NCI-H2196 treated with DMSO at 0.1 percent for 48 hours (cell line): ENCODE data around the gene SRD5A3.

Source experiments
- DNase-seq: peaks from one replicate; lab custom pipeline; 2025; ENCODE audit not compliant: unreplicated experiment; lab: John Stamatoyannopoulos, UW

Gene SRD5A3

DNA sequence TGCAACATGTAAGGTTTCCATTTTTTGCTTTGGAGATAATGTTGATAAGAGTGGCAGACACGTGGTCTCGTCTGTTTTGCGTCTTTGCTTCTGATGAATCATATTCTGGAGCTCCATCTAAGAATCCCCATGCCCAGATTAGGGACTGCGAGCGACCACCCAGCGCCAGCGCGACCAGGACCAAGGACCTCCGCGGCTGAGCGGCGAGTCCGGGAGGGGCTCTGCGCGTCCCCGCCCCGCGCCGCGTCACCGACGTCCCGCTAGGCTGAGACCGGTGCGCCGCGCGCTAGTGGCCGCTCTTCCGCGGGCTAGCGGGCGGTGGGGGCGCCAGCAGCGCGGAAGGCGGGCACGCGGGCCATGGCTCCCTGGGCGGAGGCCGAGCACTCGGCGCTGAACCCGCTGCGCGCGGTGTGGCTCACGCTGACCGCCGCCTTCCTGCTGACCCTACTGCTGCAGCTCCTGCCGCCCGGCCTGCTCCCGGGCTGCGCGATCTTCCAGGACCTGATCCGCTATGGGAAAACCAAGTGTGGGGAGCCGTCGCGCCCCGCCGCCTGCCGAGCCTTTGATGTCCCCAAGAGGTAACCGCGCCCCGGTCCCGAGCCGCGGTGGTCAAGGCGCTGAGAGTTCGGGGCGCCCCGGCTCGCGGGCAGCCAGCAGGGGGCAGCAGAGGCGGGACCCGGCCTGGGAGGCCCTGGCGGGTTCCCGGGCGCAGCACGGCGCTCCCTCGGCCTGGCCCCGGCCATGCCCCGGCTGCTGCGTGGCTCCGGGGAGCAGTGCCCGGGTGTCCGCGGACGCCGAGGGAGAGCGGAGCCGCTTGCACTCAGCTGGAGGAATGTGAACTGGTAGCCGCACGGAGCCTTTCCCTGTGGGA is at the start of gene SRD5A3:
Gene SRD5A3, plus strand, starts transcription at position 263 of the 871 bp plus-strand sequence. Its CDS starts 95 bp downstream, at position 358.
- peak; percentile 42 for DNase-seq

DNA sequence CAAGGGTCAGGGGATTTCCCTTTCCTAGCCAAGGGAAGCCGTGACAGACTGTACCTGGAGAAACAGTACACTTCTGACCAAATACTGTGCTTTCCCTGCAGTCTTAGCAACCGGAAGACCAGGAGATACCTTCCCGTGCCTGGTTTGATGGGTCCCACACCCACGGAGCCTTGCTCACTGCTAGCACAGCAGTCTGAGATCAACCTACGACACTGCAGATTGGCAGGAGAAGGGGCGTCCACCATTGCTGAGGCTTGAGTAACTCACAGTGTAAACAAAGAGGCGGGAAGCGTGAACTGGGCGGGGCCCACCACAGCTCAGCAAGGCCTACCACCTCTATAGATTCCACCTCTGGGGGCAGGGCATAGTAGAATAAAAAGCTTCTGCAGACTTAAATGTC is 48.7 kb upstream of the SRD5A3 start:
- no peak for DNase-seq

DNA sequence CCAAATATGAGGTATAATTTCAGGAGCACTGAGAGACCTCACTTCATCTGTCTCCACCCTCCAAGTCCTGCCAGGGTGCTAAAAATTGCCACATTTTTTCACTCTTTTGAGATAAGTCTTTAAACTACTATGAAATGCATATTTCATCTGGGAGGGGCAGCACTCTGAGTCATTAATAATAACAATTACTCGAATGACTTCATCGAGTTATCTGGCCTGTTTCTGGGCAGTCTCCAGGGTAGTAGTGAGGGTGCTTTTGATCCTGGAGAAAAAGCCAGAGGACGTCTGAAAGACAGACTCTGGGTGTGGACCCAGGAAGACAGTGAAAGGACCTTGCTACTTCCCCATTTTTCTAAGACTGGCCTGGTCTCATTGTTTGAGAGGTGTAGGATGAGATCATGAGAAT is 42.3 kb upstream of the SRD5A3 start:
- no peak for DNase-seq

DNA sequence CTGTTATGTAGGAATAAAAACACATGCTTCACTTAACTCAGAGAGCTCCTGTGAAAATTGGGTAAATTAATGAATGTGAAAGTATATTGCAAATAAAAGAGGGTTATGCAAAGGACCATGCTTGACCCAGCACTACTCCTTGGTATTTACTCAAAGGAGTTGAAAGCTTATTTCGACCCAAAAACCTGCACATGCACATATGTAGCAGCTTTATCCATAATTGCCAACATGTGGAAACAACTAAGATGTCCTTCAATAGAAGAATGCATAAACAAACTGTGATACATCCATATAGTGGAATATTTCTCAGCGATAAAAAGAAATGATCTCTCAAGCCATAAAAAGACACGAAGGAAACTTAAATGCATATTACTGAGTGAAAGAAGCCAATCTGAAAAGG is 41.7 kb upstream of the SRD5A3 start:
- no peak for DNase-seq

DNA sequence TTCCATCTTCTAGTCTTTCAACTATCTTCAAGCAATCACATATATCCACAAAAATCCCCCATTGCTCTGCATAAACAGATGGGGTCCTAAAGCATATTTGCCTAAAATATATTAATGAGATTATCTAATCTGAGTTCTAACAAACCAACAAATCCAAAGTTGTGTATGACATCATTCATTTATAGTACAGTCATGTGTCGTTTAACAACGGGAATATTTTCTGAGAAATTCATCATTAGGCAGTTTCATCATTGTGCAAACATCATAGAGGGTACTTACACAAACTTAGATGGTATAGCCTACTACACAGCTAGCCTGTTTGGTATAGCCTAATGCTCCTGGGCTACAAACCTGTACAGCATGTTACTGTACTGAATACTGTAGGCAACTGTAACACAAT is 38.0 kb upstream of the SRD5A3 start:
- no peak for DNase-seq

DNA sequence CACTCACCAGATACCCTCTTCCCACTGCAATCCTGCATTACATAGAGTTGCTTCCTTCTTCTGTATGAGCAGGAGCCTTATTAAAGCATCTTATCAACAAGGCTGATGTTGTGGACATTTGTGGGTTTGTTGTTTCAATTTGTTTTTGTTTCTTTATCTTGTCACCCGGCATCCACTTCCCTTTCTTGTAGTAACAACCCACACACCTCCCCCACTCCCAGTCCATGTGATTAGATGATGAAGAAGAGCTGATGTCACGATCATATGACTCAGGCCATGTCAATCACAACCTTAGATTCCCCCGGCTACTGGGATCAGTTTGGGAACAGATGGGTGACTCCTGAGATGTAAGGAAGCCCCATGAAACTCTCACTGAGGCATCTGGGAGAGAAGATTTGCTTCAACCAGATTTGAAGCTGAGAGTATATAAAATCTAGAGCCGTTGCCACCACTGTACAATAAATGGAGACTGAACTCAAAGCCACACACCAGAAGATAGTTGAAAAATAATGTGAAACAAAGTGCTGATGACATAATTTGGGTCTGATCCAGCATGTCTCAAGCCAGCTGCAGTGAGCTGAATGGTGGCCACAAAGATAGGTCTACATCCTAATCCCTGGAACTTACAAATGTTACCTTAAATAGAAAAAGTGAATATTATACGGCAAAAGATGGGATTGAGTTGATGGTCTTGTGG is 34.1 kb upstream of the SRD5A3 start:
- DNase-seq = no peak

DNA sequence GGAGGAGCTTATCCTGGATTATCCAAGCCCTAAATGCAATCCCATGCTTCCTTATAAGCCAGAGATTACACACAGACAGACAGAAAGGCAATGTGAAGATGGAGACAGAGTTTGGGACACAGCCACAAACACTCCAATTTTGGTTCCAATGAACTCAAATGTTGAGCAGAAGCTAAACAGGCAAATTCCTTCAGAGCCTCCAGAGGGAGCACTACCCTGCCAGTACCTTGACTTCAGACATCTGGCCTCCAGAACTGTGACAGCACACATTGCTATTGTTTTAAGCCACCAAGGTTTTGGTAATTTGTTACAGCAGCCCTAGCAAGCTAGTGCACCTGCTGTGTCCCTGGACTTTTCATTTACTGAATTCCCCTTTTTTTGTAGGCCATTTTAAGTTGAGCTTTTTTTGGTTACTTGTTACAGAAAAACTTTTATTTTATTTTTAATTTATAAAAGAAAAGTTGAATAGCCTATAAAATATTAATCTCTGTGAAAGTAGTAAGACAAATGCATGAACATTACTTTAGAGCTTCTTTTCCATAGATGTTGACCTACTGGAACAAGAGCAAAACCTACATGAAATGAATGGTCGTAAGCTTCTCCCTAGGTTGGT is 33.4 kb upstream of the SRD5A3 start:
- DNase-seq = no peak

DNA sequence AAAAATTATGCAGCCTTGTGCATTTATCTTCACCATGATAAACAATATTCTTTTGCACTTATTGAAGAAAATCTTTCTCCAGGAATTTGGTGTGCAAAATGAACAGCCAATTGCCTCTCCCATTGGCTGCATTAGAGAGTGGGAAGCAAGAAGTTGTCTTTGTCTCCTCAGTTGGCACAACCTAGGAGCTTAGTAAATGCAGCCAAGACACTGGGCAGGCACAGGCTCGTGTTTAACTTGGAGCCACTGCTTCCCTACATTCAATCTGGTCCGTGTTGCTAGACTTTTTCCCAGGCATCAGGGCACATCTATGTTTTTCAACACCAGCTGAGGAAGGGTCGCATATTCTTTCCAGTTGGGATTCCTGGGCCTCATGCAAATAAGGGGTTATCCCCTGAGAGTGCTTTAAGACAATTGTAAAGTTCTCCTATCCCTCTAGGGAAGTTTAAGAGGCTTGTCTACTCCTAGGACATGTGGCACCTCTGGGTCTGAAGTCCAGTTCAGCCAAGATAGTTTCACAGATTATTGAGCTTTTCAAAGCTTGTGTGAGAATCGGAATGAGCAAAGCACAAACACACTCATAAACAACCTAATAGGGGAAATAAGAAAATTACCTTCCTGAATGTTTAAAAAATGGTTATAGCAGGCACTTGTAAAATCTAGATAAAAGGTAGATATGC is 31.8 kb upstream of the SRD5A3 start:
- DNase-seq = no peak

DNA sequence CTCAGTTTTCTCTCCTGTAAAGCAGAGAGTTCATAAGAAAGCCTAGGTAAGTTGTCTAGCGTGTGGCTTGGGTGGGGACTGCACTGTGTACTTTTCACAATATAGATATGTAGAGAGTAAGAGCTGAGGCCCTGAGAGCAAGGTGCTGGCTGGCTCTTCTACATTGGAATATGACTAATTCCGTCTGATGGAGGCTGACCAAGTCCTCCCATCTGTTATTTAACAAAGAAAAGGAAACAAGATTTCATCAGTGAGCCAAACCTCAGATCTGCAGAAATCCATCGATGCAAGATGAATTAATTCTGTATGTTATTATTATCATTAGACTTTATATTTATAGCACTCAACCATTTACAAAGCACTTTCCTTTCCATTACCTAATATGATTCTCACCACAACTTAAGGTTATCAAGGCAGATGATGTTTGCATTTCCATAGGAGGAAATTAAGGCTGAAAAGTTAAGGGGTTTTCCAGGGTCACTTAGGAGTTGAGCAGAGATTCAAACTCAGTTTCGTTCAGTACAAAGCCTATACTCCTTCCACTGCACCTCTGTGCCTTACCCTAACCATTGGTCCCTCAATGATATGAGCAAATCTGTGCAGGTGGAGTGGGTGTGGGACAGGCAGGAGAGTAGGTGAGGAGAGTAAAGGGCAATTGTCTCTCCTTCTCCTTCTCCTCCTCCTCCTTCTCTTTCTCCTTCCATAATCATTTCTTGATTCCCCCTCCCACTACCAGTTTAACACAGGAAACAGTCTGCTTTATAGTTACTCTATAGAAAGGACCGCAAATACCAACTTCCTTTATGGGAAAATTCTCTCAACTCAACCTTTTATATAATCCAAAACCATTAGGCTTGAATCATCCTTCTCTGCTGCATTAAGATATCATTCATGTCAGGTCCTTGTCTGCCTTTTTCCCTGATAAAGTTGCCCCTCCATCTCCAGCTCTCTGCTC is 27.6 kb upstream of the SRD5A3 start:
- no peak for DNase-seq

DNA sequence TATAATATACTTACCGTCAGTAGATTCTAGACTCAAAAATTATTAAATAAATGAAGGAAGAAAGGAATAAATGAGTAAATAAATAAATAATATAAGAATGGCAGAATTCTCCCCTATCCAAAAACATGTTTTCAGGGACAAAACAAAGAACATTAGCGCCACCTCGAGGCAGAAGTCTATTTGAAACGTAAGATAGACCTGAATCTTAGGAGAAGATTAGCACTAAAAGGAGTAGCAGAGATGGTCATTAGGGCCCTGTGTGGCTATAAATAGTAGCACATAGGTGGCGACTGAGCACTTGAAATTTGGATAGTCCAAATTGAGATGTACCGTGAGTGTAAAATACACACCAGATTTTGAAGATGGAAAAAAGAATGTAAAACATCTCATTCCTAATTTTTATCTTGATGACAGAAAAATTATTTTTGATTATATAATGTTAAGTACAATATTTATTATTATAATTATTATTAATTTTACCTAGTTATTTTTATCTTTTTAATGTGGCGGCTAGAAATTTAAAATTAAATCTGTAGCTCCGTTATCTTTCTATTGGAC is 24.3 kb upstream of the SRD5A3 start:
- no peak for DNase-seq

DNA sequence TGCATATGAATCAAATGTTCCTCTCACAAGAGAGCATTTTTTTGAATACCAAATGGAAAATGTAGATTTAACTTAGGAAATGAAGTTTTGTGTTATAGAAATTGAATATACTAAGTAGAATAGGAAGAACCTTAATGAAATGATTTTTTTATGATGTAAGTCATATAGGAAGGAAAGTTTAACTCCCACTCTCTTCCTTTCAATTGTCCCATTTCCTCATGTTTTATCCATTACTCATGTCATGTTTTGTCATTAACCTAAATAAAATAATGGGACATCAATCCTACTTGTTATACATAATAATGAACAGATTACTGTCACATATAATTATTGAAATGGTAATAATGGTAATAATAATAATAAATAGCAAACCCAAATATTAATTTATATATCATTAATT is 22.7 kb upstream of the SRD5A3 start:
- no peak for DNase-seq

DNA sequence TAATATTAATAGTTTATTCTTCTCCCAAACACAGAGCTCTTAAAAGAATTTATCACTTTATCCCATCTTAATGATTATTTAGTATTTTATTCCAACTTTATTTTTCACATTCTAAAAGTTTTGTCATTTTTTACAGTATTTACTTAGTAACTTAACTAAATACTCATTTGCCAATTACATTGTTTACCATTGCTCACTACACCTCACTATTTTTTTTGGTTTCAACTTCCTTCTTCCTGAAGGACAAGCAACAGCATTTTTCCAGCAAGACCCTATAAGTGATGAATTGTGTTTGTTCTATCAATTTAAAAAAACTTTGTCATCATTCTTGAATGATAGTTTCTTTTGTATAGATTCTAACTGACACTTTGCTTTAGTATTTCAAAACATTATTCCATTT is 19.4 kb upstream of the SRD5A3 start:
- DNase-seq = no peak

DNA sequence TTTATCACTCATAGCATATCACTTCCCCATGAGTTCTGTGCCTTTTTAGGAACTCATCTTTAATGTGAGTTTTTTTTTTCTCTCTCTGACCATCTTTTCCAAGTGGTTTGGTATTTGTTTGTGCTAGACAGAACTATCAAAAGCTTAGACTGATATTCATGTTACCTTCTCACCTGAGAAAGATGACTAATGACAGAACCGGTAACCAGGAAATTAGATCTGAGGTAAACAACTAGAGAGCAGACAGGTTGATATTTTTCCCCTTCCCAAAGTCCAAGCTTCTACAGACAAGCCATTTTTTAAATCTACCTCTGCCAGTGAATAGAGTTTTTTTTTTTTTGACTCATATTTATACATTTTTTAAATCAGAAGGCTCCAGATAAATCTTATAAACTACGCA is 17.0 kb upstream of the SRD5A3 start:
- no peak for DNase-seq

DNA sequence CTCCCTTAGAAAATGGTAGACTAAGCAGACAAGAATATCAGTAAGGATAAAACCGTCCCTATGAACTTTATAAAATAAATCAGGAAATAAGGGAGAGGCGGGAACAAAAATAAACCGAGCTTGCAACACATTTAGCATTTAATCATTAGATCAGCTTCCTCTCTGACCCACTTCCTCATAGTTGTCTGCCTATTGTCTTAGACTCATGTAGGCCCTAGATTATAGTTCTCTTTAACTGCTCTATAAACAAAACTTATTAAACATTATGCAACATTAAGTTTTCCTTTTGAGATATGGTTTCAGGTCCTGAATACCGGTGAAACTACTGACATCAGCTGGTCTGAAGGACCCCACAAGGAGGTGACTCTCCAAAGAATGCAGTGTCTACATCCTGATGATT is 15.8 kb upstream of the SRD5A3 start:
- DNase-seq = no peak

DNA sequence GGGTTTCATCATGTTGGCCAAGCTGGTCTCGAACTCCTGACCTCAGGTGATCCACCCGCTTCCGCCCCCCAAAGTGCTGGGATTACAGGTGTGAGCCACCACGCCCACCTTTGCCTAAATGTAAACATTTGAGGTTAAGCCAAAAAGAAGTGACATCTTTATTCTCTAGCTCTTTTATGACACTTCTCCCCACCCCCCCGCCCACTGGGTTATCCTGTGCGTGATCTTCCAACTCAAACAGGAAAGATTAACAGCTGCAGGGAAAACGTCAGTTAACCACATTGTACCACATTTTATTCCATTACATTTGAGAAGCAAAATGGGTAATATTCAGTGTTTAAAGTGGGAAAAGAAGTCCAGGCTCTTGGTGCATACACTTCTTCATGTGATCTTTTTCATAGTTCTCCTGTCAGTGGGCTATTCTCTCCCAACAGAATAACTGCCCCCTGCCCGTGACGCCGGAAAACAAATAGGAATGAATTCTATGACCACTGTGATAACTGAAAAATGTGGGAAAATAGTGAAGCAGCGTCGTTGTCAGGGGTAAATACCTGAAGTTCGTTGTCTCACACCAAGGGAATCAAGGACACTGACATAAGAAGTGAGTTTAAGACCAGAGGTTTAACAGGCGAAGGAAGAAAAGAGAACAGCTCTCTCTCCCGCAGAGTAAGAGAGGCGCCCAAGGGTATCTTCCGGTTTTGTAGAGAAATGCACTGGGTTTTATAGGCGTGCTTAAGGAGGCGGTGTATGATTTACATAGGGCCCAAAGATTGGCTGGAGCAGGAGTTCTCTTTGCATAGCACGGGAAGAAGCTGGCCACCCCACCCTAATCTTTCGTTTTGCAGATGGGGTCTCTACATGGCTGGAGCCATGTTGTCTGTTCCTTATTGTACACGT is 9.7 kb upstream of the SRD5A3 start:
- no peak for DNase-seq

DNA sequence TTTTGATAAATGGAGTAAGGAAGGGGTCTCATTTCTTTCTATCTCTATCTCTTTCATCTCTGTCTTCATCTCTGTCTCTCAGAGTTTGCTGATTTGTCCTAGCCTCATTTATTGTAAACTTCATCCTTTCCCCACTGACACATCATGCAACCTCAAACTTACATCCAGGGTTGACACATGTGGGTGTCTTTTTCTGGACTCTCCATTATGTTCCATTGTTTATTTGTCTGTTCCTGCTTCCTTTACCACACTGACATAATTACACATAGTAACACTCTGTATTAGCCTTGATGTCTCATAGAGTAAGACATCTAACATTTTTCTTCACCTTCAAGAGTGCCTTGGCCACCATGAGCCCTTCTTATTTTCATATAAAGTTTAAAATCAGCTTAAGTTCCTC is 8.1 kb upstream of the SRD5A3 start:
- no peak for DNase-seq

DNA sequence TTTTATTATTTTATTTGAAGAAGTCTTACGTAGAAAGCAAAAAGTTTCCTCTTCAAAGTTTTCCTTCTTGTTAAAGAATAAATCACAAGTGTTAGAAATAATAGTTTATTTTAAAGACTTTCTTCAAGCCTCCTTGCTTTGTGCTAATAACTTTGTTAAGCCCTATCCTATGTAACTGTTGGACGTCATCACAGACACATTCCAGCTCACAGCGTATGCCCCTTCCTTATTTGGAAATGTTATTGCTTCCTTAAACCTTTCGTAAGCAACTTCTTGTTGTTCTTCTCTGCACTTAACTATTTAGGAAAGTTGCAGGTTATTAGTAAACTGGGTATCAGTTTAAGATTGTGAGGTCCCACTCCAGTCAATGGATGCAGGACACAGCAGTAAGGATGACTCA is 7.6 kb upstream of the SRD5A3 start:
- DNase-seq = no peak

DNA sequence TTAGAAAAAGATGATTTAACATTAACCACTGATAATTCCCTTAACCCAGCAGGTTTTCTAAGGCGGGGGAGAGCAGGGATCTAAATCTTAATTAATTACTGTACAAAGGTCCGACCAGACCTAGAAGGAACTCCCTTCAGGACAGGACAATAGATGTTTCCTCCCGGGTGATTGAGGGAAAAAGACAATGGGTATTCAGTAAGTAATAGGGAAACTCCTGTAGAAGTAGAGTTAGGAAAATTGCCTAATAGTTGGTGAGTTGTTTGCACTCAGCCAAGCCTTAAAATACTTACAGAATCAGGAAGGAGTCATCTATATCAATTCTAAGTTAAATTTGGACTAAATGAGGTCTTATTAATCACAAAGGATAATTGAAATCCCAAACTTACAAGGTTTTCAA is 5.8 kb upstream of the SRD5A3 start:
- DNase-seq = no peak

DNA sequence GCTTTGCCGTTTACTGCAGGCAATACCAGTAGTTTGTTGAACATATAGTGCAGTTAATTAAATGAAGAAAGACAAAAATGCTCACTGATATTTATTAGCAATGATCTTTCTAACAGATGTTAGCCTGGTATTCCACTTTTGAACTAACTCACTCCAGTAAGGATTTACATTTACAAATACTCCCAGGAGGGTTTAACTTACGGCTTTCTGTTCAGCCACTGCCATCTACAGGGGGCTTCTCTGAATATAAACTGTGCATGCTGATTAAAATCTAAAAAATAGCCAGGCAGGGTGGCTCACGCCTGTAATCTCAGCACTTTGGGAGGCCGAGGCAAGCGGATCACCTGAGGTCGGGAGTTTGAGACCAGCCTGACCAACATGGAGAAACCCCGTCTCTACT is 2.2 kb upstream of the SRD5A3 start:
- DNase-seq = no peak
